ENCODE data around the gene GPR83. TPM values are rescaled to one million over a fixed set of nuclear protein-coding genes. Genes with fewer than 3 reads are reported as not detected.

GPR83 gene
- polyA plus RNA-seq, 1 donor from 2014 or later: 0.37 TPM

- no peaks in the 10 kb centered on the region for H3K9me3 ChIP-seq (ENCODE audit: low read length)
- no peak overlapping the region for H3K4me3 ChIP-seq (ENCODE audit: low read length)
- H3K79me2 ChIP-seq (replicated peaks; ENCODE audit: insufficient read depth, low read length): no peaks in the 10 kb centered on the region
- TF ChIP-seq EZH2 (IDR thresholded peaks at IDR 0.05; ENCODE audit: borderline replicate concordance, insufficient read depth, low read length, poor library complexity, severe bottlenecking): no peak
- TF ChIP-seq CTCF (IDR thresholded peaks at IDR 0.05; ENCODE audit: poor library complexity, severe bottlenecking): no peak
- no peak for TF ChIP-seq RAD21 (conservative IDR thresholded peaks at IDR 0.05)
- TF ChIP-seq MXI1 (conservative IDR thresholded peaks at IDR 0.05; ENCODE audit: poor library complexity, severe bottlenecking): no peak
- no peaks in the 10 kb centered on the region for H3K36me3 ChIP-seq (ENCODE audit: insufficient read depth, low read length)
- H4K20me1 ChIP-seq (ENCODE audit: insufficient read depth): no peaks in the 10 kb centered on the region
- no peak overlapping the region for H3K9ac ChIP-seq (ENCODE audit: low read length)
- H3K27ac ChIP-seq (ENCODE audit: low read length): no peak overlapping the region
- no peaks in the 10 kb centered on the region for H3K9me2 ChIP-seq (ENCODE audit: insufficient read depth, low read length)
- no peaks in the 10 kb centered on the region for H3K27me3 ChIP-seq (ENCODE audit: insufficient read depth, low read depth, low read length)
- no peak overlapping the region for H2AFZ ChIP-seq (ENCODE audit: low read depth, low read length)
- no peak overlapping the region for H3K4me2 ChIP-seq (ENCODE audit: low read length)
- no peaks in the 10 kb centered on the region for H3F3A ChIP-seq (ENCODE audit: insufficient read depth, low read length, poor library complexity, severe bottlenecking)
These were observed 62.6 kb downstream of the GPR83 start for GRCh38 chr11:94338651-94339050.

- H3K36me3 ChIP-seq (ENCODE audit: insufficient read depth, low read length): no peaks in the 10 kb centered on the region
- H3K79me2 ChIP-seq (replicated peaks; ENCODE audit: insufficient read depth, low read length): no peaks in the 10 kb centered on the region
- H3K27ac ChIP-seq (ENCODE audit: low read length): no peak overlapping the region
- H3K4me2 ChIP-seq (ENCODE audit: low read length): no peak overlapping the region
- no peak overlapping the region for H2AFZ ChIP-seq (ENCODE audit: low read depth, low read length)
- H3K9ac ChIP-seq (ENCODE audit: low read length): no peak overlapping the region
- H3K4me3 ChIP-seq (ENCODE audit: low read length): no peak overlapping the region
- no peaks in the 10 kb centered on the region for H3F3A ChIP-seq (ENCODE audit: insufficient read depth, low read length, poor library complexity, severe bottlenecking)
- H3K9me3 ChIP-seq (ENCODE audit: low read length): no peaks in the 10 kb centered on the region
- no peaks in the 10 kb centered on the region for H4K20me1 ChIP-seq (ENCODE audit: insufficient read depth)
- TF ChIP-seq TAF1 (IDR thresholded peaks at IDR 0.05; ENCODE audit: low read depth): no peak
- TF ChIP-seq CTCF (IDR thresholded peaks at IDR 0.05; ENCODE audit: poor library complexity, severe bottlenecking): no peak
- no peak for TF ChIP-seq EP300 (conservative IDR thresholded peaks at IDR 0.05; ENCODE audit: poor library complexity, severe bottlenecking)
- no peak for TF ChIP-seq EZH2 (IDR thresholded peaks at IDR 0.05; ENCODE audit: borderline replicate concordance, insufficient read depth, low read length, poor library complexity, severe bottlenecking)
- no peak for TF ChIP-seq RAD21 (conservative IDR thresholded peaks at IDR 0.05)
- TF ChIP-seq REST (IDR thresholded peaks at IDR 0.05; ENCODE audit: borderline replicate concordance): no peak
- no peak for TF ChIP-seq SMC3 (conservative IDR thresholded peaks at IDR 0.05; ENCODE audit: poor library complexity)
- no peak for TF ChIP-seq MXI1 (conservative IDR thresholded peaks at IDR 0.05; ENCODE audit: poor library complexity, severe bottlenecking)
- no peak for TF ChIP-seq POLR2AphosphoS5 (IDR thresholded peaks at IDR 0.05)
- H3K9me2 ChIP-seq (ENCODE audit: insufficient read depth, low read length): no peaks in the 10 kb centered on the region
- no peaks in the 10 kb centered on the region for H3K27me3 ChIP-seq (ENCODE audit: insufficient read depth, low read depth, low read length)
These were observed 65.2 kb downstream of the GPR83 start for GRCh38 chr11:94336033-94336432.

Data from neural cell (in vitro differentiated cells).